ENCODE results near the gene GNAO1.

Gene GNAO1

DNA sequence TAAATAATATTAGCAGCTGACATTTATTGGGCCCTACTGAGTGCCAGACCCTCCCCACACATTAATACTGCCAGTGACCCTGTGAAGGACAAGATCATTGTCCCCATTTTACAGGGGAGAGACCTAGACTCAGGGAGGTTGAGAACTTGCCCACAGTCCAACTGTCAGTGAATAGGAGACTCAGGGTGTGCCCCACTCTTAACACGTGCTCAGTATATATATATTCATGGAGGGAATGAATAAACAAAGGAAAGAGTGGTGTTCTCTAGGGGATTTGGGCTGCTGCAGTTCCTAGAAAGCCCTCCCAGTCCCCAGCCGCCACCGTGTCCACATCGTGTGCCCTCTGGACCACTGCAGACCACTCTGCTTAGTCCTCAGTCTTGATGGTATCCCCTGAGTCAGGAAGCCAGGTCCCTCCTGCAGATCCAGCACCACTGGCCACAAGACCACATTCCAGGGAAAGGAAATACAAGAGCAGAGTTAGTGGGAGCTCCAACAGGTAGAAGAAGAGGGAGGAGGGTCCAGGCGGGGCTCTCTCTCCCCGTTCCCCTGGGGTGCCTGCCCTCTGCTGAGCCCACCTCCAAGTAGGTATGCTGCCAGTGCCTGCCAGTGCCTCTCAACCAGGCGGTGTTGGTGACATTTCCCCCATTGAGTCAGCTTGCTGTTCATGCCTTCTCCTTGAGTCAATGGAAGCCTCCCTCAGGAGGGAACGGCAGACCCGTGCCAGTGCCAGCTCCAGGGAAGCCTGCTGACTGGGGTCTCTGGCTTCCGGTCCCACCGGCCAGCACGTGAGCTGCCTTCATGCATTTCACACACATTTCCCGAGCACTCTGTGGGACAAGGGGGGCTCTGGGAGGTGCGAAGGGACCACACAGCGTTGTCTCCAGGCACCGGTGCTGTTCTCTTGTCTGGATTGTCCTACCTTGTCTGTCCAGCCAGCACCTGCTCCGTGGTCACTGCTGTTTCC, 75.6 kb downstream of the GNAO1 start:
- DNase-seq, result no peak

- no peak for DNase-seq
Measured at GRCh38 chr16:56267888-56268287, 76.6 kb downstream of the GNAO1 start.

GRCh38 chr16:56268799-56269198, 77.5 kb downstream of the GNAO1 start:
- no peak for DNase-seq

DNA sequence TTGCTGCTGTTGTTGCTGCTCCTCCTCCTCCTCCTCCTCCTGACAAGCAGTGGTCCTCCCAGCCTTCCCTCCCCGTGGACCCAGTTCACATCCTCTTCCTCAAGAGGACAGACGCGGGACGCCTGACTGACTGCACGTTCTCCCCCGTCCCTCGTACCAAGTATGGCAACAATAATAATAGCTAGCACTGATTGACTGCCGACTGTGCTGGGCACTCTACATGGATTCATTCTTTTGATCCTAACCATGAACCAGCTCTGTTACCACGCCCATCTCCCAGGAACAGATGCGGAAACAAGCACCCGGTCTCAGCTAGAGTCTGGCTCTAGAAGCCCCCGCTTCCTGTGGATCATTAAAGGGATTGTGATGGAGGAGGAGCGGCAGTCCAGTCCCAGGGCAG, 78.0 kb downstream of the GNAO1 start:
- no peak for DNase-seq

DNA sequence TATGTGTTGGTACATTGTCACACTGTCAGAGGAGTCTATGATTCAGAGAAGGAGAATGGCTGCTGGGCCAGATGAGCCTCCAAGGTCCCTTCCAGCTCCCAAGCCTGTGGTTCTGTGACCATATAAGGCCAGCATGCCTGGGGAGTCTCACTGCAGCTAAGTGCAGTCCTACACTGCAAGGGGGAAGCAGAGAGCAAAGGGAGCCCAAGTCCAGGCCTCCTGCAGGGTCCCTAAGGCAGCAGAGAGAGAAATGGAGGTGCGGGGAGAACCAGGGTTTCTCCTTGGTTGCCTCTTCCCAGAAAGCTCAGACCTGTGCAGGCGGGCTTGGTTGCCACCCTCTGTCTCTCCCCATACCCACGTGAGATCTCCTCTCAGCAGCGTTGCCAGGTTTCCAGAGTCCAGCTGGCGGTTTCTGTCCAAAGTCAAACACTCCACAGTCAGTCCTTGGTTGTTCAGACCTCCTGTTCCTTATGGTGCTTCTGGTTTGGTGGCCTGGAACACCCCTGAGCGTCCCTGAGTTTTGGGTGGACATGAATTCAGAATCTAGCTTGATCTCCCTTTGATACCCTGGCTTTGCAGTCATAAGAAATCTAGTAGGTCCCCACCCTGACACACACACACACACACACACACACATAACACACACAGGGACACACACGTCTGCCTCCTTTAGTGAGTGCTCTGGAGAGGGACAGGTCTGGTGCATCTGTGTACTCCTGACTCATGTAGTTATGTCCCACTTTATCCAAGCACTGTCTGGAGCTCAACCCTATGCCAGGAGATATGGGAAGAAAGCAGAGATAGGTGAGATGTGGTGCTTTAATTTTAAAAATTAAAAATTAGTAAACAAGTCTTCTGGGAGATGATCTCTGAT, 78.8 kb downstream of the GNAO1 start:
- no peak for DNase-seq

GRCh38 chr16:56270828-56271227, 79.5 kb downstream of the GNAO1 start:
- peak; percentile 36 for DNase-seq

DNA sequence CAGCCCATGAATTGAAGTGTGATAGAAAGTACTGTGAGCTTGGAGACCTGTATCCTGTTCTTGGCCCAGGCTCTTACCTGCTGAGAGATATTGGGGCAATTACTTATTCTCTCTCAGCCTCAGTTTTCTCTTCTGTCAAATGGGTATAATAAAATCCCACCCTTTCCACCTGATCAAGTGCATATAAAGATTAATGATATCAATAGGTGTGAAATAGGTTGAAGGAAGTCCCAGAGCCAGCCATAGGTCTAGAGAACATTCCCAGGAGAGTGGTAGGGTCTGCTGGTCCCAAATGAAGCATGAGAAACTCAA, 81.2 kb downstream of the GNAO1 start:
- DNase-seq, result no peak

DNA sequence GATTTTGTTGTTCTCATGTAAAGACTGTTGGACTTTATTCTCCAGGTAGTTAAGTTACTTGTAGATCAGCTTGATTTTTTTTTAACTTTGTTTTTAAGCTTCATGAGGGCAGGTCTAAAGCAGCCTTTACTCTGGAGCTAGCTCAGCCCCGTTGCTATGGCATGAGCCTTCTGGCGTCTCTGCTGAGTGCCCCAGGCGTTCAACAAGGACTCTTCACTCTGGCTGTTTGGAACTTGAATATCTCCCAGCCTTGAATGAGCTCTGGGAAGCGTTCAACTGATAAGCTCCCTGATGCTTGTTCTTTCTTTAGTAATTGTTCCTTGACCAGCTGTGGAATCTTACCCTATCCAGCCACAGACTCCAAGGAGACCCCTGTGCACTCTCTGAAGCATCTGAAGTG, 82.3 kb downstream of the GNAO1 start:
- DNase-seq, result no peak

GRCh38 chr16:56274369-56274768, 83.1 kb downstream of the GNAO1 start:
- DNase-seq, result no peak

- DNase-seq, result no peak
Measured at GRCh38 chr16:56275076-56275475, 83.8 kb downstream of the GNAO1 start.

DNA sequence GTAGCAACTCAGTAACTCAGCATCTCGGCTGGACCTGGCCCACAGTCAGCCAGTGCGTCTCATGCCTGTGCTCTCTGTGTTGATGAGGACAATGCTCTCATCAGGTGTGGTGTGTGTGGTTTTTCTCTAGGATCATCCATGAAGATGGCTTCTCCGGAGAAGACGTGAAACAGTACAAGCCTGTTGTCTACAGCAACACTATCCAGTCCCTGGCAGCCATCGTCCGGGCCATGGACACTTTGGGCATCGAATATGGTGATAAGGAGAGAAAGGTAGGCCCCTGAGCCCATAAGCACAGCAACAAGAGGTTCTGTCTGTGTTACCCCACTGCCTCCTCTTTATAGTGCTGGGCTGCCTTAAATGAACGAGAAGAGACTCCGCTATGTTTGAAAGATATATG, 84.5 kb downstream of the GNAO1 start:
- DNase-seq, result no peak

GRCh38 chr16:56277075-56277474, 85.8 kb downstream of the GNAO1 start:
- DNase-seq, result peak; percentile 45

GRCh38 chr16:56278196-56278855, 87.0 kb downstream of the GNAO1 start:
- DNase-seq, result peak; percentile 55

DNA sequence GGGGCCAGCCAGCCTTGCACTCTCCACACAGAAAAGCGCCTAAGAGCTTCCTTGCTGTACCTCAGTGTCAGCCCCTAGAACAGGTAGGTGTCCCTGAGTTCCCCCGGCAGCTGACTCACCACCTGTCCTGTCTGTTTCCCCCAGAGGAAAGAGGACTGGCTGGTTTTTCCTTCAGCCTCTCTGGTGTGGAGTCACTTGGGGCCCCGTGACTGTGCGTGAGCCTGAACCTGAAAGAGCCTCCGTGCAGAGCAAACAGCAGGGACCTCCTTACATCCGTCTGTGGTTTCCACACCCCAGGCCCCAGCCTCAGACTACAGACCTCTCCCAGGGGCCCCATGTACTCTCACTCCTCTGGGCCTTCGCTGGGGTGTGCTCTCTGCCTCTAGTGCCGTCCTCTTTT, 87.8 kb downstream of the GNAO1 start:
- peak; percentile 83 for DNase-seq

DNA sequence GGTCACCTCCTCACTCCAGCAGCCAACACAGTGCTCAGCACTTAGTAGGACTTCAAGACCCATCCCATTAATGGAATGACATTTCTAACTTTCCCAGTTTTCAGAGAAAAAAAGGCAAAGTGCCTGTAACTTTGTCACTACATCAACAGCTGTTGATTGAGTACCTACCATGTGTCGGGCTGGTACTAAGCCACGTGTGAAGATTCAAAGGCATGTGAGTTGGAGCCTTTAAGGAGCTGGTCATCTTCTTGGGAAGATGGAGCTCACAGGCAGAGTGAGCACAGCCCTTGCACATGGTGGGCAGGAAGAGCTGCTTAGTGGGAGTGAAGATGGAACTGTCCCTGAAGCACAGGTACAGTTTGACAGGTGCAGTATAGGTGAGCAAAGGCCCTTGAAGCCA, 88.6 kb downstream of the GNAO1 start:
- no peak for DNase-seq

- DNase-seq, result no peak
Measured at GRCh38 chr16:56281249-56281805, 90.0 kb downstream of the GNAO1 start.

GRCh38 chr16:56282451-56282850, 91.2 kb downstream of the GNAO1 start:
- no peak for DNase-seq

GRCh38 chr16:56284521-56284920, 93.2 kb downstream of the GNAO1 start:
- no peak for DNase-seq

DNA sequence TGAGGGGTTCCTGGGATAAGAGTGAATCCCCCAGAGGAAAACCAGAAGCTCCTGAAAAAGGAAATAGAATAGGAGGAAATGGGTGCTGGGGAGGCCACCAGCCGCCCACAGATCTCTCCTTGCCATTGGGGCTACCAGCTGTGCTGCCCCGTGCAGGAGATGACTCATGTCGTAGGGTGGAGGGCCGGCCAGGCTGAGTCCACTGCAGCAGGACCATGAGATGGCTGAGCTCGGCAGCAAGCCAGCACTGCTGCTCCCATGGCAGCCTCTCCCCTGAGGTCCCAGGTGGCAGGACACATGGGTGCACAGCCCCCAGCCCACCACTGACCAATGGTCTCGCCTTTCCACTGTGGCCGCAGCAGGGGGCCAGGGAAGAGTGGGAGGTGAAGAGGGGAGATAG, 95.5 kb downstream of the GNAO1 start:
- DNase-seq, result no peak

- DNase-seq, result no peak
Measured at GRCh38 chr16:56288019-56288418, 96.7 kb downstream of the GNAO1 start.

DNA sequence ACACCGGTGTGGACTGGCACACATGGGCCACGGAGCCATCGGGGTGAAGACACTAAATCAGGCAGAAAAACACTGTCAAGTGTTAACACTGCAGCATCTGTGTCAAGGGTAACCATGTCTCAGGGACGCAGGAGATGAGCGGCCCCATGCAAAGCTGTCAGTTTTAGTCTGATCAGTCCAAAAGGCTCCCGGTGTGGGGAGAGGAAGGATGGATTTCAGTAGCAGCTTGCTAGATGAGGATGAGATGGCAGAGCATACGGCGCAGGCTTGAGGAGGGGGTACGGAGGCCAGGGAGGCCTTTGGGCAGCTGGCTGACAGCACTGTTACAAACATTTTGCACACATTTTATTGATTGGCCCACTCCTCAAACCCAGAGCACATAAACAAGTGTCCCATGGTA, 98.1 kb downstream of the GNAO1 start:
- no peak for DNase-seq

DNA sequence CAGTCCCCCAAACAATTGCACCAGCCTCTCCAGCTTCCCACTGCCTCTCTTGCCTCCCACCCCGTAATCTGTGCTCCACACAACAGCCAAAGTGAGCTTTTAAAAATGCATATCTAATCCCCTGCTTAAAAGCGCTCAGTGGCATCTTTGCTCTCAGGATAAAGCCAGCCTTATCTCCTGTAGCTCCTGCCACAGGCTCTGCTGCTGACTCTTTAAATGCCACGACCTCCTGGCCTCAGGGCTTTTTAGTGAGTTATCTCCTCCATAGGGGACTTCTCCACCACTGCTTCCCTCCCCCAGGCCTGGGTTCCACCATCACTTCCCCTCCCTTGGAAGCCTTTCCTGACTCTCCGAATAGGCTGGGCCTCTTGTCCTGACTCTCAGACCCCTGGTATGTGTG, 98.6 kb downstream of the GNAO1 start:
- no peak for DNase-seq

- no peak for DNase-seq
Measured at GRCh38 chr16:56294014-56294413, 102.7 kb downstream of the GNAO1 start.
